Measurements from ENCODE around the gene ANKRD35. TPM values are rescaled to one million over a fixed set of nuclear protein-coding genes. Genes with fewer than 3 reads are reported as not detected.

The ANKRD35 gene
- total RNA-seq, 3 donors from 2014 or later (not counting 1 experiment from before 2014, with no cell fraction given): 0.14 to 0.23 (median 0.23) TPM

GRCh38 chr1:145918992-145919939 lies 33.6 kb upstream of the ANKRD35 start:
- TF ChIP-seq CTCF (IDR thresholded peaks at IDR 0.05): no peak
- Histone ChIP-seq H3K36me3 (ENCODE audit: control insufficient read depth, insufficient read depth, low read length) (peaks cover 29% of the 10 kb centered on the region), H3K27ac (ENCODE audit: low read length) (peak overlapping the region; percentile 82), H3K27me3 (ENCODE audit: control insufficient read depth, insufficient read depth, low read length) (no peaks in the 10 kb centered on the region), H3K4me3 (ENCODE audit: low read length) (peak overlapping the region; percentile 65), H3K4me1 (ENCODE audit: control insufficient read depth, insufficient read depth, low read length) (peaks cover 22% of the 10 kb centered on the region), H3K9me3 (ENCODE audit: control insufficient read depth, insufficient read depth, low read length) (no peaks in the 10 kb centered on the region)
- Mint-ChIP-seq H3K36me3 (peaks cover 11% of the 10 kb centered on the region), H3K27ac (peak overlapping the region; percentile 91 to 92), H3K27me3 (ENCODE audit: low read depth in 2 of 2) (no peaks in the 10 kb centered on the region), H3K9me3 (no peaks in the 10 kb centered on the region), H3K4me1 (peaks cover 25 to 37% of the 10 kb centered on the region in 2 donors), H3K4me3 (peak overlapping the region; percentile 95)
- DNase-seq: peak; percentile 24 to 36
- intact Hi-C loops (cut with micrococcal nuclease): loop anchor here (1.0 to 2.0 kb wide), 4 partner anchors 34 to 120 kb away; partner anchors contain the start of genes ANKRD34A, ANKRD35, PIAS3 and POLR3GL
- 4% methylated on average over 32 of the region's 33 CpGs for WGBS (ENCODE audit: insufficient coverage)
- ATAC-seq: peak; percentile 3 to 14 (median 10)

- peak within 1 kb of the TSS; percentile 82 for H3K27ac ChIP-seq (ENCODE audit: low read length)
- under 1% methylated on average over 51 of the region's 51 CpGs for WGBS (ENCODE audit: insufficient coverage)
- Mint-ChIP-seq H3K4me3 (peak within 1 kb of the TSS; percentile 95), H3K4me1 (peaks cover 33 to 43% of the 10 kb centered on the region in 2 donors), H3K36me3 (peaks cover 16% of the 10 kb centered on the region), H3K27me3 (ENCODE audit: low read depth in 2 of 2) (no peaks in the 10 kb centered on the region), H3K27ac (peak within 1 kb of the TSS; percentile 91 to 92), H3K9me3 (no peaks in the 10 kb centered on the region)
- no peaks in the 10 kb centered on the region for H3K27me3 ChIP-seq (ENCODE audit: control insufficient read depth, insufficient read depth, low read length)
- no peak for TF ChIP-seq CTCF (IDR thresholded peaks at IDR 0.05)
- ATAC-seq (peak; percentile 89 to 96 (median 89)), DNase-seq (peak; percentile 90 to 96)
- H3K4me3 ChIP-seq (ENCODE audit: low read length): peak within 1 kb of the TSS; percentile 65
- no peaks in the 10 kb centered on the region for H3K9me3 ChIP-seq (ENCODE audit: control insufficient read depth, insufficient read depth, low read length)
- H3K36me3 ChIP-seq (ENCODE audit: control insufficient read depth, insufficient read depth, low read length): peaks cover 31% of the 10 kb centered on the region
- intact Hi-C loops (cut with micrococcal nuclease): loop anchor here (2.0 kb wide), 3 partner anchors 46 to 120 kb away; partner anchors contain the start of genes ANKRD34A, PIAS3 and POLR3GL
- H3K4me1 ChIP-seq (ENCODE audit: control insufficient read depth, insufficient read depth, low read length): peaks cover 22% of the 10 kb centered on the region
These were observed 32.7 kb upstream of the ANKRD35 start, which contains the start of gene PEX11B for GRCh38 chr1:145918144-145918991. TSS of gene PEX11B (minus strand) at chr1:145918717. CDS start at chr1:145918688, 29 bp downstream.

GRCh38 chr1:145917595-145917994 lies 31.9 kb upstream of the ANKRD35 start:
- intact Hi-C loops (cut with micrococcal nuclease): no loop called here
- Histone ChIP-seq H3K4me1 (ENCODE audit: control insufficient read depth, insufficient read depth, low read length) (peaks cover 22% of the 10 kb centered on the region), H3K9me3 (ENCODE audit: control insufficient read depth, insufficient read depth, low read length) (no peaks in the 10 kb centered on the region), H3K4me3 (ENCODE audit: low read length) (peak overlapping the region; percentile 65), H3K36me3 (ENCODE audit: control insufficient read depth, insufficient read depth, low read length) (peaks cover 28% of the 10 kb centered on the region), H3K27ac (ENCODE audit: low read length) (no peak overlapping the region), H3K27me3 (ENCODE audit: control insufficient read depth, insufficient read depth, low read length) (no peaks in the 10 kb centered on the region)
- DNase-seq (no peak), ATAC-seq (no peak)
- Mint-ChIP-seq H3K9me3 (no peaks in the 10 kb centered on the region), H3K4me1 (peaks cover 33 to 43% of the 10 kb centered on the region in 2 donors), H3K4me3 (peak overlapping the region; percentile 95), H3K27me3 (ENCODE audit: low read depth in 2 of 2) (no peaks in the 10 kb centered on the region), H3K27ac (peak overlapping the region; percentile 91 to 92), H3K36me3 (peaks cover 20% of the 10 kb centered on the region)
- no peak for TF ChIP-seq CTCF (IDR thresholded peaks at IDR 0.05)
- WGBS (ENCODE audit: insufficient coverage): 98% methylated on average over 4 of the region's 5 CpGs

All from natural killer cell (primary cell).